ENCODE measurements around the gene HECW1.

The HECW1 gene

GRCh38 chr7:43542716-43543115 is 430.3 kb downstream of the HECW1 start:
- no peaks in the 10 kb centered on the region for H4K20me1 ChIP-seq (ENCODE audit: insufficient read depth, low read length, poor library complexity, severe bottlenecking)
- H3F3A ChIP-seq (ENCODE audit: low read depth), result no peaks in the 10 kb centered on the region
- H3K36me3 ChIP-seq (ENCODE audit: insufficient read depth, low read length), result no peaks in the 10 kb centered on the region
- no peak overlapping the region for H3K9ac ChIP-seq (ENCODE audit: low read depth, low read length, poor library complexity, severe bottlenecking)
- H3K9me2 ChIP-seq (replicated peaks; ENCODE audit: low read depth, low read length), result no peaks in the 10 kb centered on the region
- no peak overlapping the region for H3K4me2 ChIP-seq (ENCODE audit: low read depth, low read length, poor library complexity, severe bottlenecking)
- H2AFZ ChIP-seq (ENCODE audit: low read length), result no peak overlapping the region
- no peak overlapping the region for H3K4me3 ChIP-seq (ENCODE audit: low read length, poor library complexity, severe bottlenecking)
- H3K4me1 ChIP-seq (ENCODE audit: insufficient read depth, low read length, poor library complexity, severe bottlenecking), result no peaks in the 10 kb centered on the region
- no peaks in the 10 kb centered on the region for H3K9me3 ChIP-seq (ENCODE audit: insufficient read depth, low read depth, low read length)
- TF ChIP-seq EZH2phosphoT487 (IDR thresholded peaks at IDR 0.05; ENCODE audit: borderline replicate concordance), result no peak
- TF ChIP-seq CTCF (conservative IDR thresholded peaks at IDR 0.05; ENCODE audit: low read length), result no peak
- no peaks in the 10 kb centered on the region for H3K79me2 ChIP-seq (ENCODE audit: insufficient read depth, low read length)
- no peaks in the 10 kb centered on the region for H3K27me3 ChIP-seq (ENCODE audit: insufficient read depth, low read length, poor library complexity, severe bottlenecking)

- no peaks in the 10 kb centered on the region for H3K9me2 ChIP-seq (replicated peaks; ENCODE audit: low read depth, low read length)
- no peak overlapping the region for H3K4me2 ChIP-seq (ENCODE audit: low read depth, low read length, poor library complexity, severe bottlenecking)
- no peaks in the 10 kb centered on the region for H3K9me3 ChIP-seq (ENCODE audit: insufficient read depth, low read depth, low read length)
- H3K36me3 ChIP-seq (ENCODE audit: insufficient read depth, low read length), result no peaks in the 10 kb centered on the region
- TF ChIP-seq EZH2phosphoT487 (IDR thresholded peaks at IDR 0.05; ENCODE audit: borderline replicate concordance), result no peak
- TF ChIP-seq CTCF (conservative IDR thresholded peaks at IDR 0.05; ENCODE audit: low read length), result no peak
- H3K4me3 ChIP-seq (ENCODE audit: low read length, poor library complexity, severe bottlenecking), result no peak overlapping the region
- H4K20me1 ChIP-seq (ENCODE audit: insufficient read depth, low read length, poor library complexity, severe bottlenecking), result no peaks in the 10 kb centered on the region
- H2AFZ ChIP-seq (ENCODE audit: low read length), result no peak overlapping the region
- H3K79me2 ChIP-seq (ENCODE audit: insufficient read depth, low read length), result no peaks in the 10 kb centered on the region
- no peaks in the 10 kb centered on the region for H3K4me1 ChIP-seq (ENCODE audit: insufficient read depth, low read length, poor library complexity, severe bottlenecking)
- H3K9ac ChIP-seq (ENCODE audit: low read depth, low read length, poor library complexity, severe bottlenecking), result no peak overlapping the region
- H3K27me3 ChIP-seq (ENCODE audit: insufficient read depth, low read length, poor library complexity, severe bottlenecking), result no peaks in the 10 kb centered on the region
- no peaks in the 10 kb centered on the region for H3F3A ChIP-seq (ENCODE audit: low read depth)
Observed at GRCh38 chr7:43546231-43546630, 433.8 kb downstream of the HECW1 start.

- TF ChIP-seq CTCF (conservative IDR thresholded peaks at IDR 0.05; ENCODE audit: low read length) (no peak), EZH2phosphoT487 (IDR thresholded peaks at IDR 0.05; ENCODE audit: borderline replicate concordance) (no peak)
- no peaks in the 10 kb centered on the region for H3F3A ChIP-seq (ENCODE audit: low read depth)
- no peaks in the 10 kb centered on the region for H3K27me3 ChIP-seq (ENCODE audit: insufficient read depth, low read length, poor library complexity, severe bottlenecking)
- no peak overlapping the region for H2AFZ ChIP-seq (ENCODE audit: low read length)
- no peak overlapping the region for H3K9ac ChIP-seq (ENCODE audit: low read depth, low read length, poor library complexity, severe bottlenecking)
- H3K9me2 ChIP-seq (replicated peaks; ENCODE audit: low read depth, low read length), result no peaks in the 10 kb centered on the region
- no peak overlapping the region for H3K4me3 ChIP-seq (ENCODE audit: low read length, poor library complexity, severe bottlenecking)
- H3K4me2 ChIP-seq (ENCODE audit: low read depth, low read length, poor library complexity, severe bottlenecking), result no peak overlapping the region
- H3K79me2 ChIP-seq (ENCODE audit: insufficient read depth, low read length), result no peaks in the 10 kb centered on the region
- H4K20me1 ChIP-seq (ENCODE audit: insufficient read depth, low read length, poor library complexity, severe bottlenecking), result no peaks in the 10 kb centered on the region
- H3K36me3 ChIP-seq (ENCODE audit: insufficient read depth, low read length), result no peaks in the 10 kb centered on the region
- peaks cover 13% of the 10 kb centered on the region for H3K4me1 ChIP-seq (ENCODE audit: insufficient read depth, low read length, poor library complexity, severe bottlenecking)
- no peaks in the 10 kb centered on the region for H3K9me3 ChIP-seq (ENCODE audit: insufficient read depth, low read depth, low read length)
Observed at GRCh38 chr7:43550427-43550826, 438.0 kb downstream of the HECW1 start.
